CD4-positive, alpha-beta T cell treated with Interferon alpha-2 for 1 hour (primary cell): ENCODE data around the gene LYSMD2.

Experiments
- DNase-seq, 2 donors: peaks; one replicate each; pipeline ENCODE4 v3.0.0-alpha.2; 2020 to 2022

LYSMD2 gene

DNA sequence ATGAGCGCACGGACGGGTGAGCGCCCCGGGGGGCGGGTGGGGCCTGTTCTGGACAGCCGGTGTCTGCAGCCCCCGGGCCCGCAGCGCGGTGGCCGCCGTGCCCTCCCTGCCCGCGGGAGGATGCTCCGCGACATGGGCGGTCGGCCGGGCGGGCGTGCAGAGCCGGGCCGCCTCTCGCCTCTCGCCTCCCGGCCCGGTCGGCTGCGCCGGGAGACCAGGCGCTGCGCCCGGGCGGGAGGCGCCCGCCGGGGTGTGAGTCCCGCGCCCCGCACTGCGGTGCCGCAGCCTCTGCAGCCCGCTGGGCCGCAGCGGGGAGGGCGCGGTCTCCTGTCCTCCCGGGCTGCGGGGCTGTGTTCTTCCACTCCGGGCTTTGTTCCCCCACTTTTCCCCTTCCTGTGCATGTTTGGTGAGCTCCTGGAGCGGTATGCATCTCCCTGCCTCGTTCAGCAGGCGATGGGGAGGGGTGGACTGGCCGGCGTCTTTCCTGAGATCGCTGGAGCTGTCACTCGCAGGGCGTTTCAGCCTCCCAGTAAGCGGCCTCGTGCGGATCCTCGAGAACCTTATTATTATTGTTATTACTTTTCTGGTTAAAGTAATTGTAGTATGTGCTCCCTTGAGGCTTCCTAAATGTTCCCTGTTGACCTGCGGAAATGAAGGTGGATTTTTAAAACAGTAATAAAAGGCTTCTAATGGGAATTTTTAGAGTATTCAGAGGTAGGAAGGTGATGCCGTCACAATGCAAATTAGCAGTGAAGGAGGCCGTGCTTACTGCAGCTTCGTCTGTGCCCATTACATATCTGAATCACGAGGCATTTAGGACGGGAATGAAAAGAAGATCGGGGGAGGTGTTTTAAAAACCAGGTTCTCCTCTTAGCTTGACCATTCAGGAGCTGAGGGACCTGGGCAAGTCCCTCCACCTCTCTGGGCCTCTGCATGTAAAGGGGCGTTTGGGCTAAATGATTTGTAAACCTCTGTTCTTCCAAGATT lies 14.5 kb upstream of the LYSMD2 start:
- no peak for DNase-seq

DNA sequence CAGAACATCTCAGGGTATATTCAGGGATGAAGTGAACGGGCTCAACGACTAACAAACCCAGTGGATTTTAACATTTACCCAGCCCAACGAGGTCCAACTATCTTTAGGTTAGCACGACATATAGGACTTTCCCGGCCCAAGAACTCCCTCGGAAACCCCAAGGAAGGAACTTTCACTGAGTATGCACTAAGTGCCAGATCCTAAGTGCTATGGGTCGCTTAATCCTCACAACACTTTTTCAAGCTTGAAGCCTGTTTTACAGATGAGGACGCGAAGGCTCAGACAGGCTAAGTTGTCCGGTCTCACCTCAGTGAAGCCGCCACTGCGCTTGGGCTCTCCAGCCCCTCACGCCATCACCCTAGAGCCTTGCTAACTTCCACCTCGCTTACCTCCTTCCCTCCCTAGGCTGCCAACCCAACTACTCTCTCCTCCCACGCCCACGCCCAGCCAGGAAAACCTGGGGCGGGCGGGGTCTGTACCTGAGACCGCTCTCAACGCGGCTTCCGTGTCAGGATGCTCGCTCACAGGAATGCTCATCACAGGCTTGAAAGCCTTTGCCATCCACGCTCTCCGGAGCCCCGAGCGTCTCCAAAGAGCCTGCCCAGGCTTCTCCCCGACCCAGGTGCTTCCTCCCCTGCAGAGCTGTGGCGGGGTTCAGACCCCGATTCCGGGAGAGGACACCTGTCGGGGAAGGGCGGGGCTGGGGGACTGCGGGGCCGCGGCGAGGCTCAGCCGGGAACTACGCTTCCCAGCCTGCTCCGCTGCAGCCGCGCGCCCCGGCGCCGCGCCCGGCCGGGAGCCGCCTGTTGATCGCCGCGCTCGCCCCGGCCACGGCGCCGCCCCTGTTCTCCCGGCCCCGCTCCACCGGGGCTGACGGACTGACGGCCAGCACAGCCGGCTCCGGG lies 13.6 kb upstream of the LYSMD2 start, which contains the start of gene TMOD2:
TMOD2 (plus strand) TSS at position 806 of the 905 bp plus-strand sequence. CDS start 14,845 bp downstream, outside the sequence.
- DNase-seq, result peak; percentile 26 to 62

DNA sequence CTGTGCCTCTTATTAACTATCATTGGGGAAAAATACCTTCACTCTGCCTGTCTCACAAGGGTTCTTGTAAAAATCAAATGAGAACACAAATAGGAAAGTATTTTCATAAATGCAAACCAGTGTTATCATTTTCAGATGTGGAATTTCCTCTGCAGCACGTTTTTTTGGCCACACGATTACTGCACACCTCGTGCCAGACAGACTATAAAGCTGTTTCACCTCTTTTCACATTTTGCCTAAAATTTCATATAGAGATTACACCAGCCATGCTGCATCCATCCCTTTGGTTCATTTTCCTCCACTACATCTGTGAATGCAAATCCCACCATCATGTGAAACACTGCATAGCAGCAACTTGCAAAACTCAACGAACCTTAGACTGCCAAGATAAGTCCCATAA lies 12.7 kb upstream of the LYSMD2 start:
- no peak for DNase-seq

DNA sequence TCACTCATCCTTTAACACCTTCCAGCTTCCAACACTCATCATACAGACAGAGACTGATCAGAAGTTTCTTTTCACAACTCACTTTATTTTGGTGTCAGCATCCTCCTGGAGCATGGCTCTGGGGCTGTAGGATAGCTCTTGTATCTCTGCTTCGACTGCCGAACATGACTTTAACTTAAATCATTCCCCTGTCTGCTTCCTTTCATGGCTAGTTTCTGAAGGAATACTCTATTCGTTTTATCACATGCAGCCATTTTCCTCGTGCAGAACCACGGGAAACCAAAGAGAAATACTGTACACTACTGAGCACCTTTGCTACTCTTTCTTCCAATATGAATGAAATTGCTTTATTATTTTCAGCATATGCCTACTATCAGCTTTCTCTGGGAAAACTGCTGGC lies 11.9 kb upstream of the LYSMD2 start:
- no peak for DNase-seq

DNA sequence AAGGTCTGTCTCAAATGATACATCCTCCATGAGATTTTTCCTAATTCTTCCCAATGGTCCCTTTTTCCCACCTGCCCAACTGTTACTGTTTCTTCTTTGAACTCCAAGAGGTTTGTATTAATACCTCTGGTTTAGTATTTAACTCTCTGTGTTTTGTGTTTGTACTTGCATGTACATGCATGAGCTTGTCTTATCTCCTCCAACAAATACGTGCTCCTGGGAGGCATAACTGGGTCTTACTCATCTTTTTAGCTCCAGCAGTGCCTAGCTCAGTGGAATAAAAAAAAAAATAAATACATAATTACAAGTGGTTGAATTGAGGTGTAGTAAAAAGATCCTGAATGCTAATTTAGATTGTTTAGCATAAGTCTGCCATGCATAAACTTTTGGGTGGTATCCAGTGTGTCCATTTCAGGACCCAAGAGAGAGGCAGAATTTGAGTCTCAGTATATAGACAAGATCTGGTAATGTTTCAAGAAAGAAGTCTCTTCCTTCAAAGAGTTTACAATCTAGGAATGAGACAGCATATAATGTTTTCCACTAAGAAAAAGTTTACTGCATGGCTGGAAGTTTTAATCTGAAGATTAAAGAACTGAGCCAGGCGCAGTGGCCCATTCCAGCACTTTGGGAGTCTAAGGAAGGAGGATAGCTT lies 1.7 kb upstream of the LYSMD2 start:
- no peak for DNase-seq

DNA sequence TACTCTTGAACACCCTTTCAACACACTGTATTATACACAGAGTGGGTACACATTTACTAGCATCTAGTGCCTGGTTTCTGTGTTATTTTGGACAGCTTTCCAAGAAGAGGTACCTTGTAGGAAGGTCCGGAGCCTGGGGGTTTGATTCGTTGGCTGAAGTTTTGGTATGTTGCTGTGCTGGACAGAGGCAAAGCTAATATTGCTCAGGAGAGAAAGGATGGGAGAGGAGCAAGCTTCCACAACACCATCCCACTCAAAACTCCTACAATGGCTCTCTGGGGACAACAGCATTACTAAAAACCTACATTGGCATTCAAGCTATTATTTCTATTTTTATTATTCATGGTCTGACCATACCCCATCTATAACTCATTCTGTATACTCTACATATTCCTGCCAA lies 1.1 kb upstream of the LYSMD2 start:
- no peak for DNase-seq

DNA sequence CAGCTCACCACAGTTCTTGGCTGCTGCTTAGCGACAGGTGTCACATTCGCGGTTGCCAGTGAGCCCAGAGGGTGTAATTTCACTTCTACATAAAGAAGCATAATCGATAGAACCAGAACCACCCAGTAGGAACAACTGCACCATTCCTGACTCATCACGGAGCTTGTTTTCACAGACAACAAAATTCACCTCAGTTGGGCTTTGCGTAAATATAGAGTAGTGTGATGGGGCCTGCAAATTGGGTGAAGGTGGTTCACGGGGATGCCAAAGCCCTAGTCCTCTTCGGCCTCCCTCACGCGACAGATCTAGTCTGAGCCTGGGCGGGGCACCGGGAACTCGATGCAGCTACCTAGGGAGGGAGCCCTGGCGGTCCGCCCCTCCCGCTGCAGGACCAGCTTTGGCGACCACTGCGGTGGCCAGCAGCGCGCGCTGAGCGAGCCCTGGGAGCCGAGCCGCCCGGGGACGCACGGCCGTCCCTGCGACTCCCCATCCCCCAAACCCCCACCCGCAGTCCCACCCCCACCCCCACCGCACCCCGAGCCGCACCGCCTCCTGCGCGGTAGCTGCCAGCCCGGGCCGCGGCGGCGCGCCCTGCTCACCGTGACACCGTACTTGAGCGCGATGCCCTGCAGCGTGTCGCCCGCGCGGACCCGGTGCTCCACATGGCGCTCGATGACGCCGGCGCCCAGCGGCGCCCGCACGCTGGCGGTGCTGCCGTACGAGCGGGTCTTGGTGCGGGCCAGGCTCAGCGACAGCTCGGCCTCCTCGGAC lies 519 bp downstream of the LYSMD2 start:
- DNase-seq, result peak; percentile 38 to 63

DNA sequence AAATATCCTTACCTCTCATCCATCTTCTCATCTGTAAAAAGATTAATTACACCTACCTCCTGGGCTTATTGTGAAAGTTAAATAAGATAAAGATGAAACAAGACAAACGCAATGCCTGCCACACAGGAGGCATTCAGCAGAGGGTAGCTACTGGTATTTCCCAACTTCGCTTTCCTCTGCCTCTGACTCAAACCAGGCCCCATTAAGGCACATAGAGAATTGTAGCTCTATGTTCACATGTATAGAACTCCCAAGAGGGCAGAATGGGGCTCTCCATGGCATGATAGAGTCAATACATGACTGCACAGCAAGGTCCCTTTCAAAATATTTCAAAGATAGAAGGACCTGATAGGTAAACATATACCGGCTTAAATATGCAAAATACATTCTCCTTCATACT lies 1.4 kb downstream of the LYSMD2 start:
- DNase-seq, result peak in 1 of 2 donors; percentile 26

DNA sequence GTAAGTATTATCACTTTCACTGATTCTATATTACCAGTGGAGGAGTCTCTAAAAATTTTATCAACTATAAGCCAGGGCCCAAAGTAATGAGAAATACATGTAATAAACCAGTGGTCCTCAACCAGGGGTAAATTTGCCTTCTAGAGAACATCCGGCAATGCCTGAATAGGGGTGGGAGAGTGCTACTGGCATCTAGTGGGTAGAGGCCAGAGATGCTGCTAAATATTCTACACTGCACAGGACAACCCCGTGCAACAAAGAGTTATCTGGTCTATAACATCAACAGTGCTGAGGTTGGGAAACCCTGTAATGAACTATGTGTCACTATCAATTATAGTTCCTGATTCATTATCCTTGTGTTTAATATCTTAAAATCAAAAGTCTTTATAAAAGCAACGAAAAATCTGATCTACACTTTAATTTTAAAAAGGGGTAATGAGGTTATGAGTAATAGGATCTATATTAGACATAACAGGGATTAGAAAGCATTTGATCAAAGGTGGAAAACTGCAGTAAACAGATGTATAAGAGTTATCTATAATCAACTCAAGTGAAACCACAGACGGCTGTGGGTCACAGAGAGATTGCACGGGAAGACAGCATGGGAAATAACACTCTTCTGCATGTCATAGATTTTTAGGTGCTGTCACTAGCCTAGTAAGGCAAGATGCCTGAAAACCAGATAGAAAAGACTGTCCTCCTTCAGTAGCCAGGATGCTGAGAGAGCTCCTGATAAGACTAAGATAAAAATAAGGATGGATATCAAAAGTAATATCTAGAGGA lies 2.0 kb downstream of the LYSMD2 start:
- peak; percentile 31 to 59 for DNase-seq

DNA sequence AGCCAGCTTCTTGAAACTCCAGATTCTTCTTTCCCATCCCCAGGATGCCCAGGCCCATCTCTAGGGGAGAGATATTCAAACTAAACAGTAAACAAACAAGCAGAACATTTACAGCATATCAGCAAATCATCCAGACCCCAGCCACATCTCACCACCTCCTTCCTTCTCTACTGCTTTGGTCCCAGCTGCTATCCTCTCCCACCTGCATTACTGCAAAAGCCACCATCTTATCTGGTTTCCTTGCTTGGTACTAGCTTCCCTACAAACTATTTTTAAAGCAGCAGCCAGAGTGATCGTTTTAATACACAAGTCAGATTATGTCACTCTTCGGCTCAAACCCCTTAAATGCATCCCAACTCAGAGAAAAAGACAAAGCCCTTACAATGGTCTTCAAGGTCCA lies 4.8 kb downstream of the LYSMD2 start:
- no peak for DNase-seq

DNA sequence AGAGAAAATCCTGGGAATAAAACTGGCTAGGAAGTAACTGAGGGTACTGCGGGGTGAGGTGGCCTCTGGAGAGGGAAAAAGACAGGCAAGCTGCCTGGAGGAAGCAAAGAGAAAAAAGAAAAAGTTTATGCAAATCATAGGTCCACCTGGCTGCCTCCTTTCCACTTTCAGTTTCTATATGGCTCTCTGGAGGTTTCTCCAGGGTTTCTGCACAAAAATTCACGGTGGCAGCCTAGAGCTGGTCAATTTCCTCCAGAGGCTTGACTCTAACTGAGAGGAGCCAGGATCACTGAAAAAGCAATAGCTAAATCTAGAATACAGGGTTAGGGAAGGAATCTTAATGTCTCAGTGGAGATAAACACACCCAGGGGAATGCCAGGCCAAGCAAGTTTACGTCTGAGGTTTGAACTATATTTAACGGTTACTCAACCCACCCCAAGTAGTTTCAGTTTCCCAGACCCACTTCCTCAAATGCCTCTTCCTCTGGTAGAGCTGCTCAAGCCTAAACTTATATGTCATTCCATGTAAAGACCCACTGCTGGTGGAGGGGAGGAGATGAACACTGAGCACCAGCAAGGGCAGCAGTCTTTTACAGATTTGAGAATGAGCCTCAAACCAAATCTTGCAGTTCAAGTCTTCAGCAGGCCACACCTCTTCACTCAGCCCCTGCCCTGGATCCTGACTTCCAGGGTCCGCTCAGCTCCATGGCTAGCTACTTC lies 5.7 kb downstream of the LYSMD2 start:
- DNase-seq, result peak; percentile 73 to 80

DNA sequence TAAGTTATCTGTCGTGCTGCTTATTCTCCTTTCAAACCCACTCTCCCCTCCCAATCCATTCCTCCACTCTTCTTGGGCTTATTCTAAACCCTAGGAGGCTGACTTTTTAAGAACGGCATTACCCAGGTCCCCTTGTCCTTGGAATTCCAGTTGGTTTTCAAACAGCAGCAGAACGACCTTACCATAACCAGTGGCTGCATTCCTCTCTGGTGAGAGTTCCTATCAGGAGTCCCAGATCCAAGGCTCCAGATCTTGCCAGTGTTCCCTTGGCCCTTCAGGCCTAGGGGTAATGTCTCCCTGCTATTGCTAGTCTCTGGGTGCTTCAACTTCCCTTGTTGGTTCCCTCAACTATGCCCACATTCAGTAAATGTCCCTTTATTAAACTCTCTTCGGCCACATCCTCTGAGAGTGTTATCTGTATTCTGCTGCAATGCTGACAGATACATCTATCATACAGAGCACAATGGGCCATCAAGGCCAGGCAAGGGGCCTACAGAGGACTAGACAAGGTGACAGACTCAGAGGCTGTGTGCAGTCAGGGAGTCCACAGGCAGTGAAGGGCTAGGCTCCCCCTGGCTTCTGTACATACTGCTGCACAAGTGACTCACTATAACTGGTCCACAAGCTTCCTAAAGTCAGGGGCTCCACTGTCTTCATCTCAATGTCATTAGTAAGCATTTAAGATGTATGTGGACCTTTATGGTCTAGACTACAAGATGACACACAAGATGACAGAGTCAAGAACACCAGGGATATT lies 10.1 kb downstream of the LYSMD2 start:
- DNase-seq, result no peak

DNA sequence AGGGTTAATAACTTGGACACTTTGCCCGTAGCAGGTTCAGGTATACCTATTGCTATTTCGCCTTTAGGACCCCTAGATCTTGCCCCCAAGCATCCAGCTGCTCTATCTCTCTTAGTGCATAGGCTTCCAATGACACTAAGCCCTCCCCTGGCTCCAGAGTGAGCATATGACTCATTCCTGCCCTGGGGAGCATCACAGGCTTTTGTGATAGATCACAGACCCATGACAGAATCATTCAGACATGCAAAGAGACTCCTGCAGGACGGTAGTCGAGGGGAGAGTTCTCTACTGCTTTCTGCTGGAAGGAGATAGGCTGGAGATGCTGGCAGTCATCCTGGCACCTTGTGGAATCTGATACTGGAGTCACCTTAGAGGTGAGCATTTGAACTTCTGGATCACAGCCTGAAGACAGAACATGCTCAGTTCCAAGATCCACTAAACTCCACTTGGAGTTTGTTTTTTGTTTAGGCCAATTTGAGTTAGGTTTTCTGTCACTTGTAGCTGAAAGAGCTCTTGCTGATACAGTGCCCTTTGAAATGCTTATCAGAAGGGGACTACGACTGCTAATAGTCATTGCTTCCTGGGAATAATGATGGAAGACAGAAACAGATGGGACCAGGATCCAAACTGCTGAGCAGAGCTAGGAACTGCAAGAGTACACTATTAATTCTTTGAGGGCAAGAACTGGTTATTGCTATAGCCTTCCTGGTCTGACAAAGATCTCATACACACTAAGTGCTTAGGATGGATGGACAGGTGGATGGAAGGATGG lies 11.0 kb downstream of the LYSMD2 start:
- DNase-seq, result no peak

DNA sequence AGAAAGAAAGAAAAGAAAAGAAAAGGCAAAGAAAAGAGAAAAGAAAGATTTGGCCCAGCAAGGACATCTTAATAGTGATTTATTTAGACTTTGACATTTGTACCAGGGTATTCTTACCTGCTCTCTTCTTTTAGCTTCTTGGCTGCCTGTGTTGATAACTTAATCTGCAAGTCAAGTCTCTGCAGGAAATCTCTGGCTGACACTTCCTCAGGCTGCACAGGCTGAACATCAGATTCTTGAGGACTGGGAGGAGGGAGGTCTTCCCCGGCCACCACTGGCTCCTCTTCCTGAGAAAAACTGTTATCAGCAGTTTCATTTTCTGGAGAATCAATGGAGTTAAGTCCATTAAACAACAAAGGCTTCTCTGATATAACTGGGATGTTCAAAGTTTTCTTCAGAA lies 12.8 kb downstream of the LYSMD2 start:
- DNase-seq, result no peak

DNA sequence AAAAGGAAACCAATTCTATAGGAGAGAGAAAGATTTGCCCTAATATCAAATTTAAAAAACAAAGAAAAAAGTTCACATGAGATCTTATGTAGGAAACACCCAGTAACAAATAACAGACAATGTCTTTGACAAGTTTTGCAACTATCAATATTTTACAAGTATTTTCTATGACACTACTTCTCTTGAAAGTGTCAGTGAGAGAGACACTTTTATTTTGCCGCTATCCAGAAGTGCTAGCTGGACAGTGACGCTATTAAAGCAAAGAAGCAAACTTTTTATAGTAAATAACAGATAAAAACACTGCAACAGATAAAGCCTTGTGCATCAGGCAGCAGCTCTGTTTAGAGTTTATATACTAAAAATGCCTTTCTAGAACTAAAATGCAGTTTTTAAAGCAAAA lies 13.3 kb downstream of the LYSMD2 start:
- DNase-seq, result no peak

DNA sequence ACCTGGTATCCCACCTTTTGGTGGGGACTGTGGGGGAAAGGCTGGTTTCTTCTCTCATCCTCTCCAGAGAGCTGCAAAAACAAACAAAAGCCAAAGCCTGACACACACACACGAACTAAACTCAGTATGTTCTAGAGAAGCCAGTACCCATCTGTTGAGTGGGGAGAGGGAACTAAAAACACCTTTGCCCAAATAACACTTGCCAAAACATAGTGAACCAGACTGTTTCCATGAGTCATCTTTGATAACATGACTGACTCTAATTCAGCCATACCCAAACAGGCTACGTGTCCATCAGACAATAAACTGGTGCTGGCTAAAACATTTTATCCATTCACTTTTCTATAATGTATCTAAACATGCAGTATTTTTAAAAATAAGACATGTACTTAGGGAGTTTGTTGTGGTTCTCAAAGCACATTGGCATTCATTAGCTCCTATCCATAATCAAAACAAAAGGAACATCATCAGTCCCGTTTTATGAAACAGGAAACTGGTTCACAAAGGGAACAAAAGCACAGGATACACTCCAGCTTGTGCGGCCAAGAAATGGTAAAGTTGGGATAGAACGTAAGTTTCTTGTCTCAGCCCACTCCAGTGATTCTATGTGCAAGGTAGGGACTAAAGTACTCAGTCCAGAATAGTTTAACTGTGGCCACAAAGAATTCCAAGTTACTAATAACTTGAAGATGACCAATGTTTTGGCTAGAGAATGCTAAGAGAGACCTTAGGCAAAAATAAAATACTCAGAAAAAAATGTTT lies 16.1 kb downstream of the LYSMD2 start:
- no peak for DNase-seq

DNA sequence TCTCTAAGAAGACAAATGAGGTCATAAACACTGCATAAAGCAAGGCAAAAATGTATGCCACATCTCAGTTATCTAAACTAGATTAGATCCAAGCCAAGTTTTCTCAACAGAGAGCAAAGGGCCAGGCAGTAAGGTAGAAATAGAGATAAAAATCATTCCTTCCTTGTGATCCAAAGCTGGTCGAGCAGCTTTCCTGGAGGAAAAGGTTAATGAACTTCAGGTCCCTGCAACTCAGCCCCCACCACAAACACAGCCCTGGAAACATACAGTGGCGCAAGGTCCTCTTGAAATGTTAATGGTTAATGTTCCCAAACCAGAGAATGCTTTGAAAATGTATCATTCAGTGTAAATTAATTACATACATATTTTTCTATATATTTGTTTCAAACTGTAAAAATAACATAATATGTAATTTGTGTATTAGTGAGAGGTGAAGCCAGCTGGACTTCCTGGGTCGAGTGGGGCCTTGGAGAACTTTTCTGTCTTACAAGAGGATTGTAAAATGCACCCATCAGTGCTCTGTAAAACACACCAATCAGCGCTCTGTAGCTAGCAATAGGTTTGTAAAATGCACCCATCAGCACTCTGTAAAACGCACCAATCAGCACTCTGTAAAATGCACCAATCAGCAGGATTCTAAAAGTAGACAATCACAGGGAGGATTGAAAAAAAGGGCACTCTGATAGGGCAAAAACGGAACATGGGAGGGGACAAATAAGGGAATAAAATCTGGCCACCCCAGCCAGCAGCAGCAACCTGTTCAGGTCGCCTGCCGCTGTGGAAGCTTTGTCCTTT lies 17.1 kb downstream of the LYSMD2 start:
- DNase-seq, result no peak
